RWPE2 (cell line): ENCODE measurements around the gene MRO.

Source experiments
- ATAC-seq: fragments of 200-7000 bp; cut with Tn5 transposase; 3 replicates; pipeline ENCODE4 v1.9.1; 2021; ENCODE audit warnings: low read depth
- DNase-seq: peaks from one replicate; pipeline ENCODE4 v3.0.0-alpha.2; 2020; ENCODE audit warnings: low spot score
- H3K27ac ChIP-seq: fragments of 450-650 bp; 2 replicates; pipeline ENCODE4 v1.5.1; 2017; ENCODE audit warnings: mild to moderate bottlenecking; ENCODE audit not compliant: poor library complexity, severe bottlenecking
- H3K27me3 ChIP-seq: fragments of 250-450 bp; sonication (Bioruptor Pico); 2 replicates; pipeline ENCODE4 v1.5.1; 2021; ENCODE audit warnings: mild to moderate bottlenecking, moderate library complexity; ENCODE audit not compliant: insufficient read depth, poor library complexity, severe bottlenecking
- H3K36me3 ChIP-seq: fragments of 250-450 bp; sonication (Bioruptor Pico); 2 replicates; pipeline ENCODE4 v1.5.1; 2020; ENCODE audit warnings: low read depth, mild to moderate bottlenecking, moderate library complexity
- H3K4me1 ChIP-seq: fragments of 250-450 bp; sonication (Bioruptor Pico); 2 replicates; pipeline ENCODE4 v1.5.1; 2021; ENCODE audit warnings: mild to moderate bottlenecking, moderate library complexity; ENCODE audit not compliant: insufficient read depth, poor library complexity, severe bottlenecking
- H3K4me3 ChIP-seq: fragments of 250-450 bp; sonication (Bioruptor Pico); 2 replicates; pipeline ENCODE4 v1.5.1; 2021; ENCODE audit warnings: mild to moderate bottlenecking, moderate library complexity; ENCODE audit not compliant: severe bottlenecking
- H3K9me3 ChIP-seq: fragments of 250-450 bp; sonication (Bioruptor Pico); 2 replicates; pipeline ENCODE4 v1.5.1; 2021; ENCODE audit warnings: mild to moderate bottlenecking, moderate library complexity; ENCODE audit not compliant: severe bottlenecking
- CTCF ChIP-seq: fragments of 450-650 bp; IDR thresholded peaks from one replicate; pipeline ENCODE4 v1.5.1; 2017; ENCODE audit warnings: mild to moderate bottlenecking, moderate library complexity; ENCODE audit not compliant: poor library complexity, severe bottlenecking

MRO gene

GRCh38 chr18:50819027-50819727, 639 bp downstream of the MRO start:
- TF ChIP-seq CTCF, result no peak
- Histone ChIP-seq H3K27me3 (no peaks in the 10 kb centered on the region), H3K4me1 (peaks cover 4% of the 10 kb centered on the region), H3K36me3 (no peaks in the 10 kb centered on the region), H3K27ac (no peak overlapping the region), H3K4me3 (no peak overlapping the region), H3K9me3 (no peaks in the 10 kb centered on the region)
- ATAC-seq, result peak; percentile 64; the same call in 2 of the 3 replicates
- no peak for DNase-seq

GRCh38 chr18:50816419-50817166, 3.2 kb downstream of the MRO start:
- H3K4me1 ChIP-seq, result peaks cover 4% of the 10 kb centered on the region
- ATAC-seq, result no peak

GRCh38 chr18:50814395-50814794, 5.4 kb downstream of the MRO start:
- TF ChIP-seq CTCF, result no peak
- Histone ChIP-seq H3K36me3 (no peaks in the 10 kb centered on the region), H3K4me1 (no peaks in the 10 kb centered on the region), H3K27ac (no peak overlapping the region), H3K9me3 (no peaks in the 10 kb centered on the region), H3K27me3 (no peaks in the 10 kb centered on the region), H3K4me3 (no peak overlapping the region)
- DNase-seq (no peak), ATAC-seq (no peak)

More at GRCh38 chr18:50816419-50817166, 3.2 kb downstream of the MRO start:
- H3K9me3 ChIP-seq, result no peaks in the 10 kb centered on the region
- no peaks in the 10 kb centered on the region for H3K27me3 ChIP-seq
- no peak for TF ChIP-seq CTCF
- no peak for DNase-seq
- no peak overlapping the region for H3K4me3 ChIP-seq
- no peak overlapping the region for H3K27ac ChIP-seq
- no peaks in the 10 kb centered on the region for H3K36me3 ChIP-seq

GRCh38 chr18:50813353-50813752, 6.5 kb downstream of the MRO start:
- no peak overlapping the region for H3K27ac ChIP-seq
- no peak overlapping the region for H3K4me3 ChIP-seq
- ATAC-seq (no peak), DNase-seq (no peak)
- no peaks in the 10 kb centered on the region for H3K4me1 ChIP-seq
- H3K27me3 ChIP-seq, result no peaks in the 10 kb centered on the region
- no peaks in the 10 kb centered on the region for H3K9me3 ChIP-seq
- TF ChIP-seq CTCF, result no peak
- no peaks in the 10 kb centered on the region for H3K36me3 ChIP-seq

GRCh38 chr18:50812834-50813233, 7.0 kb downstream of the MRO start:
- H3K4me3 ChIP-seq, result no peak overlapping the region
- H3K27ac ChIP-seq, result no peak overlapping the region
- TF ChIP-seq CTCF, result no peak
- no peaks in the 10 kb centered on the region for H3K9me3 ChIP-seq
- no peaks in the 10 kb centered on the region for H3K36me3 ChIP-seq
- H3K4me1 ChIP-seq, result no peaks in the 10 kb centered on the region
- ATAC-seq, result no peak
- no peaks in the 10 kb centered on the region for H3K27me3 ChIP-seq
- no peak for DNase-seq
